Thoracic aorta (tissue), 2 donors: ENCODE data around the gene PREB. TPM values are rescaled to one million over a fixed set of nuclear protein-coding genes. Genes with fewer than 3 reads are reported as not detected.

Experiments
- ATAC-seq: fragments of 150-250 bp; one replicate; pipeline ENCODE4 v1.8.0; 2017; ENCODE audit warnings: low read depth; ENCODE audit not compliant: insufficient number of reproducible peaks, low FRiP score
- DNase-seq: peaks from one replicate; pipeline ENCODE4 v3.0.0-alpha.2; 2020; ENCODE audit warnings: low spot score
- H3K27ac ChIP-seq, 2 donors: fragments of 200-600 bp; sonication (generic); 1 replicate in 1 of 2; 2 replicates in 1 of 2; pipeline ENCODE4 v1.5.1; 2016; ENCODE audit warnings: mild to moderate bottlenecking in 2 of 2, moderate library complexity in 2 of 2
- H3K27me3 ChIP-seq: fragments of 200-600 bp; sonication (generic); replicated peaks from 2 replicates; pipeline ENCODE4 v1.6.0; 2016; ENCODE audit warnings: mild to moderate bottlenecking; ENCODE audit not compliant: insufficient read depth
- H3K36me3 ChIP-seq: fragments of 200-600 bp; sonication (generic); one replicate; pipeline ENCODE4 v1.5.1; 2016
- H3K4me1 ChIP-seq, 2 donors: fragments of 200-600 bp; sonication (generic); 1 replicate in 1 of 2; 2 replicates in 1 of 2; pipeline versions ENCODE4 v1.5.1 to v1.6.0; 2016; ENCODE audit warnings: low read depth in 2 of 2, mild to moderate bottlenecking in 1 of 2; ENCODE audit not compliant: control insufficient read depth in 1 of 2
- H3K4me3 ChIP-seq: fragments of 200-600 bp; sonication (generic); 2 replicates; pipeline ENCODE4 v1.5.1; 2016; ENCODE audit warnings: mild to moderate bottlenecking
- H3K9me3 ChIP-seq: fragments of 200-600 bp; sonication (generic); 2 replicates; pipeline ENCODE4 v1.5.1; 2016
- CTCF ChIP-seq: fragments of 200-600 bp; sonication (generic); IDR thresholded peaks from one replicate; pipeline ENCODE4 v1.5.1; 2019; ENCODE audit warnings: antibody characterized with exemption
- total RNA-seq, 2 donors: library from RNA; depleted of rRNA; stranded (reverse); fragments of >200 nt; gene quantifications; one replicate each; pipeline versions ENCODE4 v1.1.0 to v1.2.3, GENCODE V29; 2016

Gene PREB
- total RNA-seq, 2 donors from 2014 or later = 64.3 to 92.3 TPM

DNA sequence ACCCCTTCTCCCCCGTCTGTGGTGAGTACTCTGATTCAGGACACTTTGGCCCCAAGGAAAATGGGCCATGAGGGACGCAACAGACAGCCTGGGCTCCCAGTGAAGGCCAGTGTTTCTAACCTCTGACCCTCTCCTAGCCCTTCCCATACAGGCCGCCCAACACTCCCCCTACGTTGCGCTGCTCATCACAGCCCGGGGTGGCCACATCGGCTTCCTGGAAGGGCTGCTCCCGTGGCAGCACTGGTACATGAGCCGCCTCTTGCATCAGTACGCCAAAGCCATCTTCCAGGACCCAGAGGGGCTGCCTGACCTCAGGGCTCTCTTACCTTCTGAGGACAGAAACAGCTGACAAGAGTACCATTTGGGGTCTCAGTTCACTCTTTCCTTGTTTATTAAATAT lies 4.0 kb downstream of the PREB start:
- no peak for DNase-seq
- no peak for TF ChIP-seq CTCF
- Histone ChIP-seq H3K36me3 (peaks cover 19% of the 10 kb centered on the region), H3K27ac (no peak overlapping the region), H3K27me3 (no peaks in the 10 kb centered on the region), H3K4me3 (no peak overlapping the region), H3K4me1 (peaks cover 8 to 19% of the 10 kb centered on the region in 2 donors), H3K9me3 (no peaks in the 10 kb centered on the region)
- ATAC-seq = no peak

DNA sequence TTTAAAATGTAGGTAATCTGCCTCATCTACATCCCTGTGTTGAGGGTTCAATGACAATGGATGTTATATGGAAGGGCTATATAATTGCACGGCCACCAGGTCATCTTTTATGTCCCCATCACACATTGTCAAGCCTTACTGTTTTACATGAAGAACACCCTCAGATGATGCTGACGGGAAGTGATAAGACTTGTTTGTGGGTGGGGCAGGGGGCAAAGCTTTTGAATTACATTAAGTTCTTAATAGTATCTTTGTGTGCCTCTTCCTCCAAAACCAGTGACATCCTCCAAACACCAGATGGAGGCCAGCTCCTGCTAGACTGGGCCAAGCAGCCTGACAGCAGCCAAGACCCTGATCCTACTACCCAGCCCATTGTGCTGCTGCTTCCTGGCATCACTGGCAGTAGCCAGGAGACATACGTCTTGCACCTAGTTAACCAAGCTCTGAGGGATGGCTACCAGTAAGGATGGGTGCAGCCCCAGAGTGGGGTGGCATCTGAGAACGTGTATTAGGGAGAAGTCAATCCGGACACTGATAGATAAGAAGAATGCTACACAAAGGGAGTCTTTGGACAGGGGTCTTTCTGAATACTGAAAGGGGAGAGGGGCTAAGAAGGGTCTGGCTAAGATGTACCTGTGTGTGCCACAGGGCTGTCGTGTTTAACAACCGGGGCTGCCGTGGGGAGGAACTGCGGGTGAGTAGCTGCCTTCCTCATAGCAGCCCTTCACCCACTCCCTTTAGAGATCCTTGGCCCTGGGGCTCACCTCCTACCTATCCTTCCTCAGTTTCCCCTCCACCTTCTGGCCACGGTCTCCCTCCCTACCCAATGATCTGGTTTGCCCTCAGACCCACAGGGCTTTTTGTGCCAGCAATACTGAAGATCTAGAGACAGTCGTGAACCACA lies 5.5 kb downstream of the PREB start:
- H3K27me3 ChIP-seq = no peaks in the 10 kb centered on the region
- no peak for TF ChIP-seq CTCF
- DNase-seq = no peak
- no peaks in the 10 kb centered on the region for H3K9me3 ChIP-seq
- ATAC-seq = no peak
- peaks cover 19% of the 10 kb centered on the region for H3K36me3 ChIP-seq
- no peak overlapping the region for H3K4me3 ChIP-seq
- H3K27ac ChIP-seq = no peak overlapping the region
- H3K4me1 ChIP-seq = peaks cover 8 to 19% of the 10 kb centered on the region in 2 donors

GRCh38 chr2:27127883-27128667 lies 6.4 kb downstream of the PREB start:
- H3K9me3 ChIP-seq = no peaks in the 10 kb centered on the region
- no peak for DNase-seq

GRCh38 chr2:27126252-27126710 lies 8.2 kb downstream of the PREB start:
- H3K27me3 ChIP-seq = no peaks in the 10 kb centered on the region
- H3K4me1 ChIP-seq = peaks cover 0 to 3% of the 10 kb centered on the region in 2 donors
- H3K4me3 ChIP-seq = no peak overlapping the region
- TF ChIP-seq CTCF = no peak
- ATAC-seq = no peak
- no peak for DNase-seq
- peaks cover 10% of the 10 kb centered on the region for H3K36me3 ChIP-seq
- H3K9me3 ChIP-seq = no peaks in the 10 kb centered on the region
- no peak overlapping the region for H3K27ac ChIP-seq

More at GRCh38 chr2:27127883-27128667, 6.4 kb downstream of the PREB start:
- Histone ChIP-seq H3K27me3 (no peaks in the 10 kb centered on the region), H3K27ac (no peak overlapping the region), H3K4me1 (peaks cover 5 to 11% of the 10 kb centered on the region in 2 donors), H3K36me3 (peaks cover 19% of the 10 kb centered on the region), H3K4me3 (no peak overlapping the region)
- no peak for TF ChIP-seq CTCF
- ATAC-seq = no peak

DNA sequence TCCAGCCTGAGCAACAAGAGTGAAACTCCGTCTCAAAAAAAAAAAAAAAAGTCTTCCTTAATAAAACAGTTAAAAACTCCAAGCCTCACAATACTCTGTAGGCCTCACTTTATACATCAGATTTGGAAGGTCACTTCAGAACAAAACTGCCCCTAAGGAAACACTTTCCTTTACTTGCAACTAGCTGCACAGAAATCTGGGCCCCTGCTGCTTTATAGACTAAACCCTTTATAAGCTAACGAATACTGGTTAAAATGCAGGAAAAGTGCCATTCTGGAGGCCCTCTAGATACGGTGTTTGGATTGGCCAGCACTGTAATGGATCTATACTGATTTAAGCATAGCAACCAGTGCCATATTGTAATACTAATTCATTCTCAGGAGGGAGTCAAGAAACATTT lies 9.3 kb downstream of the PREB start:
- H3K4me1 ChIP-seq = peaks cover 0 to 3% of the 10 kb centered on the region in 2 donors
- H3K27me3 ChIP-seq = no peaks in the 10 kb centered on the region
- H3K9me3 ChIP-seq = no peaks in the 10 kb centered on the region
- no peaks in the 10 kb centered on the region for H3K36me3 ChIP-seq
- no peak overlapping the region for H3K4me3 ChIP-seq
- no peak for TF ChIP-seq CTCF
- no peak for DNase-seq
- no peak for ATAC-seq
- H3K27ac ChIP-seq = no peak overlapping the region
